Posterior vena cava (tissue), 2 donors: ENCODE data around the gene LDLRAD4. TPM values are rescaled to one million over a fixed set of nuclear protein-coding genes. Genes with fewer than 3 reads are reported as not detected.
A peak's percentile ranks its signal among the peaks of the same experiment; 100 is the strongest.
"Not testable (repeated sequence)": the region's sequence is repeated elsewhere in the genome, so short reads cannot be mapped to it uniquely, and the experiment has no call there.

ENCODE experiments used
- DNase-seq: peaks from one replicate; pipeline ENCODE4 v3.0.0-alpha.2; 2020; ENCODE audit warnings: low spot score
- intact Hi-C, 2 donors: fragments of 100-400 bp; cut with DNase I; formaldehyde crosslinking; loops; one replicate each; pipeline versions ENCODE4 v1.14.1 to v1.14.2; 2022 to 2023
- total RNA-seq, 2 donors: library from RNA; stranded (reverse); fragmentation: NEBNext Ultra II Directional; extraction: Animal tissue kit (Norgen Biotek cat#: 25700); gene quantifications; one replicate each; pipeline ENCODE4 v1.2.1, GENCODE V29; 2021
- donor health status: DM: yes; HTN: yes; CAD: no.
- donor health status: DM: yes; HTN: yes; CAD: no.

The LDLRAD4 gene
- total RNA-seq, 2 donors from 2014 or later: 52.3 to 74.8 TPM

DNA sequence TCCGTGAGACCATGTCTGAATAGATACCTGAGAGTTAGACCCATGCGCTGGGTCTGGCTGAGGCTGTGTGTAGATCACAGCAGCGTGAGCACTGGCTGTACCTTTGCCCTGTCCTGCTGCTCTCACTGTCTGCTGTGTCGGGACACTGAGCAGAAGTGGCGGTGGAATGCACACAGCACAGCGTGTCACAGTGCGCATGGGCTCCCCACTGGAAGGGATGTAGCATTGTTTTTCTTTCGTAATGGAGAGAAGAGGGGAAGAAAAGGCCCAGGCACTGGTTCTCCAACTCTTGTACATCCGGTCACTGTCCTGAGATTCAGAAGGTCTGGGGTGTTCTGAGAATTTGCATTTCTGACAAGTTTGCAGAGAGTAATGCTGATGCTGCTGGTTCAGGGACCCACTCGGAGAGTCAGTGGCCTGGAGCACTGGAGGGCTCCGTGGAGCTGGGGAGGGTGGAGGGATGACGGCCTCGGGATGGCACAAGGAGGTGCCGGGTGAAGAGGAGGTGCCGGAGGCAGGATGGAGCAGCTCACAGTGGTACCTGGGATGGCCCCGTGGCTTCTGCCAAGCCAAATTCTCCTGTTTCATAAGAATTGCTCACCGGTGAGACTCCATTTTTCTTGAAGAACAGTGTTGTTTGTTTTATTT is 252.8 kb downstream of the LDLRAD4 start:
- intact Hi-C loops: no loop called here
- DNase-seq: peak; percentile 81

- intact Hi-C loops: no loop called here
- DNase-seq: no peak
Measured at GRCh38 chr18:13471971-13472628, 253.5 kb downstream of the LDLRAD4 start.

GRCh38 chr18:13473751-13474150 is 255.2 kb downstream of the LDLRAD4 start:
- no peak for DNase-seq
- intact Hi-C loops: no loop called here

GRCh38 chr18:13474336-13474735 is 255.8 kb downstream of the LDLRAD4 start:
- no peak for DNase-seq
- intact Hi-C loops: no loop called here

DNA sequence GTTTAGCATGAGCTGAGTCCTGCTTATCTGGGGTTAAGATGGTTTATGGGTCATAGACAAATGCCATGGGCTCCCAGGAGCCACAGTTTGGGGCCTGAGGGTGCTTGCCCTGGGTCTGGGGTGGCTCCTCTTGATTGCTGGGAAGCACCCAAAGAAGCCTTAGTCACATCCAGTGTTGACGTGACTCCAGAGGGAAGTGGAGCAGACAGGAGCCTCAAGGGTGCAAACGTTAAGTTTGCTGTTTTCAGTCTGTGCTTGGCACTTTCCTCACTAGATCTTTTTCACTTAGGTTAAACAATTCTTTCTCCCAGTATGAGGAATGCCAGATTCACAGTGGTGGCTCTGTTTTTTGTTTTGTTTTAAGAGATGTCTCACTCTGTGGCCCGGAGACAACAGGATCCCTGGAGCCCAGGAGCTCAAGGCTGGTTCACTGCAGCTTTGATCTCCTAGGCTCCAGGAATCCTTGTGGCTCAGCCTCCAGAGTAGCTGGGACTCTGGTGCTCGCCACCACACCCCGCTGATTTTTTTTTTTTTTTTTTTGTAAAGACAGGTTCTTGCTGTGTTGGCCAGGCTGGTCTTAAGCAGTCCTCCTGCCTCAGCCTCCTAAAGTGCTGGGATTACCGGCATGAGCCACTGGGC is 256.5 kb downstream of the LDLRAD4 start:
- DNase-seq: peak; percentile 72
- intact Hi-C loops: no loop called here

DNA sequence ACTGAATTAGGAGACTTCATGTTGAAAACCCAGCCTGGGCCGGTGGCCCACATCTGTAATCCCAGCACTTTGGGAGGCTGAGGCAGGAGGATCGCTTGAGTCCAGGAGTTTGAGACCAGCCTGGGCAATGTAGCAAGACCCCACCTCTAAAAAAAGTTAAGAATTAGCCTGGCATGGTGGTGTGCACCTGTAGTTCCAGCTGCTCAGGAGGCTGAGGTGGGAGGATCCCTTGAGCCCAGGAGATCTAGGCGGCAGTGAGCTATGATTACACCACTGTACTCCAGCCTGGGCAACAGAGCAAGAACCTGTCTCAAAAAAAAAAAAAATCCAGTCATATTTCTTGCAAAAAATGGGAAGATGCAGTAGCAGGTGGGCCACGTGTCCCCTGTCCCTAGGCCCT is 257.8 kb downstream of the LDLRAD4 start:
- intact Hi-C loops, DNase-seq: not testable (repeated sequence)

- intact Hi-C loops: no loop called here
- no peak for DNase-seq
Measured at GRCh38 chr18:13477147-13477683, 258.7 kb downstream of the LDLRAD4 start.

DNA sequence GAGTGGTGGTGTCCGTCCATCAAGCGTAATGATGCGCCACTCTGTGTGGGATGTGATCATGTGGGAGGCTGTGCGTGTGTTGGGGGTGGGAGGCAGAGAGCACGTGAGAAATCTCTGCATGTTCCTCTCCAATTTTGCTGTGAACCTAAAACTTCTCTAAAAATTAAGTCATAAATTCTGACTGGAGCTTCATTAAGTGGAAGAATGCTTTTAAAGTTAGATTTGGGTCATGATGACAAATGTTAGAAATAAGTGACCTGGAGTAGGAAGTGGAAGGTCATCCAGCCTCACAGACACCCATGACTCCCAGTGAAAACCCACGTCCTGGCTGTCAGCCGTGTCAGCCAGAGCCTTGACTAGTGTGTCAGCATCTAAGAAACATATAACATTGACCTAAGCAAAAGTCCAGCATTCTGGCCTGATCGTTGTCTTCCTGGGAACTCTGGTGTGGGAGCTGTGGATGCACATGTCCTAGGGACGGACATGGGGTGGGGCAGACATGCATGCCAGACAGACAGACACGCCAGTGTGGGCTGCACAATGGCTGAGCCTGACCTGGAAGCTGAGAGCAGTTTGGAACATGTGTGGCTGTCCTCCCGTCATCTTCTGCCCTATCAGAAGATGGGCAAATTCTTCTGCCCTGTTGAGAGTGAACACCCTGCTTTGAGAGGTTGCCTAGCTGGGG is 262.2 kb downstream of the LDLRAD4 start:
- intact Hi-C loops: loop anchor here in 1 of 2 donors (10.0 kb wide), 1 partner anchor 176 kb away; no protein-coding TSS in a partner anchor
- DNase-seq: no peak

DNA sequence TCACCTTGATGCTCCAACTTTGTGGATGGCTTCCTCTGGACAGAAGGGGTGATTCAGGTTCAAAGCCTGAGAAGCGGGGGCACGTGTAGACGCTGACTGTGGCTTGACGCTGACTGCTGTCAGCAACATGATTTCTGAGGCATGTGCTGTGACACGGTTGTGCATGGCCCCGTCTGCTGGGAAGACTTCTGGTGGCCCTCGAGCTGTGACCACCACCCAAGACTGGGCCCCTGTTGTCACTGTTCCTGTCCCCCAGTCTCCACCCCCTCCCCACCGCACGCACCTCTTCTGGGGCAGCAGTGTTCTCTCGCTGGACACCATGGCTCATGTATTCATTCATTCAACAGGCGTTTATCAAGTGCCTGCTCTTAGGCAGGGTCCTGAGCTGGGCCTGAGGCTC is 262.8 kb downstream of the LDLRAD4 start:
- intact Hi-C loops: loop anchor here in 1 of 2 donors (10.0 kb wide), 1 partner anchor 177 kb away; no protein-coding TSS in a partner anchor
- DNase-seq: no peak

- intact Hi-C loops: loop anchor here in 1 of 2 donors (10.0 kb wide), 1 partner anchor 177 kb away; no protein-coding TSS in a partner anchor
- no peak for DNase-seq
Measured at GRCh38 chr18:13481820-13482617, 263.5 kb downstream of the LDLRAD4 start.

GRCh38 chr18:13482618-13482945 is 264.0 kb downstream of the LDLRAD4 start:
- intact Hi-C loops: loop anchor here in 1 of 2 donors (10.0 kb wide), 1 partner anchor 178 kb away; no protein-coding TSS in a partner anchor
- DNase-seq: no peak

DNA sequence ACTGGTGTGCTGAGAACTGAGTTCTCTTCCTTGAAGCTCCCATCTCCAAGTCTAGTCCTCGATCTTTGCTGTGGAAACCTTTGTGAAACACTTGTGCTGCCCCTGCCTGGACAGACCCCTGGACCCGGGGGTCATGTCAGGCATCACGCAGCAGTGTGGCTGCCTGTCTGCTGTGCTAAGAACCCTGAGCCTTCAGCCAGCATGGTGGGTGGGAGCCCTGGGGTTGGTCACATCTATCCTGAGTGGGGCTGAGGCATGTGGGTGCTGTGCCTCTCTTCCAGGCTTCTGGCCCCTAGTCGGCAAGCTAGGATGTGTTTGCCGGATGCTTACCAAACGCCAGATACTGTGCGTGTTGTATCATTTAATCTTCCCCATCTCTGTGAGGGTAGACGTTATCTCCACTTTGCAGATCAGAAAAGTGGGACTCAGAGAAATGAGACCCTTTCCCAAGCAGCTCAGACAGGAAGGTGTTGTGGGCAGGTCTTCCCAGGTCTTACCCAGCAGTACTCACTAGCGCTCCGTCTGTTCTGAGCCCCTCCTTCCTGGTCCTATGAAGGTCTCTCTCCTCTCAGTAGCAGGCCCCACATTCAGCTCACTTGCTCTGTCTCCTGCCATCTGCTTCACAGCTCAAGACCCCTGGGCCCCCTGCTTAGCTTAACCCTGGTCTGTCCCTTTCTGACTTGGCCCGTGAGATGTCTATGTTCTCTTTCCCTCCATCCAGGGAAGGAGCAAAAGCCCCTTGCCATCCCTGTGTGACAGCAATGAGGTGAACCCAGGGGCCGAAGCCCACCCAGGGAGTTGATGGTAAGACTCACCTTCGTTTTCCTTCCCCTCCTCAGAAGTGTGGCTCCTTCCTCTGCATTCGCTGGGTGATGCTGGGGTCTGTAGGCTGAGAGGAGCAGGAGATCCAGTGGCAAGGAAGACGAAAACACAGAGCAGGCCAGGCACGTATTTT is 265.0 kb downstream of the LDLRAD4 start:
- intact Hi-C loops: loop anchor here in 1 of 2 donors (10.0 kb wide), 1 partner anchor 179 kb away; no protein-coding TSS in a partner anchor
- peak; percentile 81 for DNase-seq

DNA sequence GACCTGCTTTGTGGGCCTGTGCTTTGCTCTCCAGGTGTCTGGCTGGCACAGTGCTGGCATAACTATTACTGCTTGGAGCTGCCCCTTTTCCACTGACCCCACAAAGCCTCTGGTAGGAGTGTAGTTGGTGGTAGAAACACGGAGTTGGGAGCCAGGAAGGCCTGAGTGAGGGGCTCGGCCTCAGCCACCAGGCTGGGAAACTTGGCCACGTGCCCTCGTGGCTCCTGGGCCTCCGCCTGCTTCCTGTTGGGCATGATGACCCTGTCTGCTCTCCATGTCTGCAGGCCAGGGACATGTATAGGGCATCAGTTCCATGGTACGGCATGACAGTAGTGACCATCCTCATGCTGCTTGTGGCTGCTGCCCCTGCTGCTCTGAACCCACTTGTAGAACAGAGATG is 266.6 kb downstream of the LDLRAD4 start:
- intact Hi-C loops: loop anchor here in 1 of 2 donors (10.0 kb wide), 1 partner anchor 180 kb away; no protein-coding TSS in a partner anchor

DNA sequence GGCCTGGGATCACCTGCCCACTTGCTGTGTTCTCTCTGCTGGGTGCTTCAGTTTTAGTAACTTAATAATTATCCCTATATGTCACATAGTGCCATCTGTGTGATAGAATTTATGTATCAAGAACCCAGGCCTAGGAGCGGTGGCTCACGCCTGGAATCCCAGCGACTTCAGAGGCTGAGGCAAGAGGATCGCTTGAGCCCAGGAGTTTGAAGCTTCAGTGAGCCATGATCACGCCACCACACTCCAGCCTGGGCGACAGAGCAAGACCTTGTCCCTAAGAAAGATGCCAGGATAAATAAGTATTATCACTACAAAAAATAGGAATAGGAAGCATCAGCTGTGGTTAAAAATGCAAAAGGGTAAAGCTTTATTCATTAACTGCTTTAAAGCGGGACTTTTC is 267.0 kb downstream of the LDLRAD4 start:
- no peak for DNase-seq
- intact Hi-C loops: loop anchor here in 1 of 2 donors (10.0 kb wide), 1 partner anchor 181 kb away; no protein-coding TSS in a partner anchor

More for the DNA sequence above, 266.6 kb downstream of the LDLRAD4 start:
- DNase-seq: no peak

GRCh38 chr18:13486284-13486683 is 267.7 kb downstream of the LDLRAD4 start:
- no peak for DNase-seq
- intact Hi-C loops: loop anchor here in 1 of 2 donors (10.0 kb wide), 1 partner anchor 181 kb away; no protein-coding TSS in a partner anchor

- intact Hi-C loops: loop anchor here in 1 of 2 donors (10.0 kb wide), 1 partner anchor 182 kb away; no protein-coding TSS in a partner anchor
- no peak for DNase-seq
Measured at GRCh38 chr18:13486686-13487085, 268.1 kb downstream of the LDLRAD4 start.

DNA sequence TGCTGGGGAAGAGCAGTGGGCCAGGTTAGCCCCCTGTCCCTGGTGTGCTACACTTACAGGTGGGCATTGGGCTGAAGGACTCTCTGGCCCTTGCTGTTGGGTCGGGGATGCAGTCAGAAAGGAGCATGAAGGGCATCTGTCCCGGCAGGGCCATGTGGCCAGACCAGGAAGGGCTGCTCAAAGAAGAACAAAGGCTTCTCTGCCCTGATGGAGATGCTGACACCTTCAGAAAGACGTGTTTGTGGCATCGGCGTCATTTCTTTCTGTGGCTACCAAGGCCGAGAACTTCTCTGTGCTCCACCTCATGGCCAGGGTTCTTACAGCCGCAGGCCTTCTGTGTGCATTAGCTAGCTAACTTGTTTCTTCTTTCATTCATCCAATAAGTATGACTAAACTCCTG is 268.7 kb downstream of the LDLRAD4 start:
- DNase-seq: no peak

More for the DNA sequence above, 268.7 kb downstream of the LDLRAD4 start:
- intact Hi-C loops: loop anchor here in 1 of 2 donors (10.0 kb wide), 1 partner anchor 182 kb away; no protein-coding TSS in a partner anchor
